HepG2 (cell line): ENCODE measurements around the gene FBXL20.

Experiments used
- MXD4 ChIP-seq: IDR thresholded peaks from 2 replicates; pipeline ENCODE4 v1.6.1; 2016; ENCODE audit warnings: mild to moderate bottlenecking, missing biosample characterization, missing genetic modification reagents
- TAF1 ChIP-seq: sonication (generic); formaldehyde crosslinking; IDR thresholded peaks from 2 replicates; pipeline ENCODE4 v1.4.0; 2020; ENCODE audit warnings: missing genetic modification reagents
- ZNF121 ChIP-seq: sonication (generic); formaldehyde crosslinking; IDR thresholded peaks from 2 replicates; pipeline ENCODE4 v1.5.0; 2020; ENCODE audit warnings: mild to moderate bottlenecking, missing genetic modification reagents
- ZNF772 ChIP-seq: sonication (generic); formaldehyde crosslinking; IDR thresholded peaks from 2 replicates; pipeline ENCODE4 v1.5.0; 2020; ENCODE audit warnings: mild to moderate bottlenecking, missing genetic modification reagents

DNA sequence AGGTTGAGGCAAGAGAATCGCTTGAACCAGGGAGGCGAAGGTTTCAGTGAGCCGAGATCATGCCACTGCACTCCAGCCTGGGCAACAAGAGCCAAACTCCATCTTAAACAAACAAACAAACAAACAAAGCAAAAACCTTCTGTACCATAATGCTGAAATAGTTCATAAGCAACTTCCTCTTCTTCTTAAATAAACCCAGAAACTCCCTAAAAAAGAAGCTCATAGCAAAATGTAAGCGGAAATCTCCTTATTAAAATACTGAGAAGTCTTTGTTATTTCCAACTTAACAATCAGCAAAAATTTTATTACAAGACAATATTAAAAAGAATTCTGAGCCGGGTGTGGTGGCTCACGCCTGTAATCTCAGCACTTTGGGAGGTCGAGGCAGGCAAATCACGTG is 82.8 kb downstream of the FBXL20 start:
- TF ChIP-seq MXD4 (CRISPR knock-in tag) = no peak
- TF ChIP-seq TAF1 (CRISPR knock-in tag) = no peak
- no peak for TF ChIP-seq ZNF772 (CRISPR knock-in tag)
- no peak for TF ChIP-seq ZNF121 (CRISPR knock-in tag)
